Inflammatory macrophage treated with lipopolysaccharide for 1 hour (primary cell): Measurements from ENCODE around the gene ACTN2.

Experiments
- DNase-seq, 2 donors: peaks; one replicate each; pipeline ENCODE4 v3.0.0-alpha.2; 2020 to 2022

Gene ACTN2

GRCh38 chr1:236744533-236744932 lies 58.2 kb downstream of the ACTN2 start:
- DNase-seq: no peak

GRCh38 chr1:236746785-236747184 lies 60.5 kb downstream of the ACTN2 start:
- no peak for DNase-seq

- DNase-seq: no peak
Measured at GRCh38 chr1:236747311-236747985, 61.1 kb downstream of the ACTN2 start.

DNA sequence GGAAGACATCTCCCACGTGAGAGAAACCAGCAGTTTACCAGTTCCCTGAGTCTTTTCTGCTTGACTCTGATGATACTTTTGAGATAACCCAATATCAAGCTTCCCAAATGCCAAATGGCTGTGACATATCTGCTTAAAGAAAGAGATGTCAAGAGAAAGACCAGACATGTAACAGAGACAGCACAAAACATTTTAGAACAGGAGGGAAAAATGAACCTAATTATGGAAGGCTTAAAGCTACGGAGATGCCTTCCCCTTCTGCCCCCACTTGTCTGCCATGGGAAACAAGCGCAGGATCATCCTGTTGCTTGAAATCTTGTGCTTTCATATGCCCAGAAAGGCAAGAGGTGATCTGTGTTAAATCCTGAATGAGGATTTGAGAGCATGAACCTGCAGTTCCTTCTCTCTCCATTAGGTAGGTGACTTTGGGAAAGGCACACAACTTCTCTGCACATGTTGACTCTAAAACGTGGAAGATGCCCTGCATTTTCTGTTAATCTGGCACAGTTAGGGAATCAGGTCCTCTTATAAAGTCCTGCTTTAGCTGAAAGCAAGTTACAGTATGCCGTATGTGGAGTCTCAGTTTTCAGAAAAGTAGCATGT lies 62.1 kb downstream of the ACTN2 start:
- DNase-seq: no peak

DNA sequence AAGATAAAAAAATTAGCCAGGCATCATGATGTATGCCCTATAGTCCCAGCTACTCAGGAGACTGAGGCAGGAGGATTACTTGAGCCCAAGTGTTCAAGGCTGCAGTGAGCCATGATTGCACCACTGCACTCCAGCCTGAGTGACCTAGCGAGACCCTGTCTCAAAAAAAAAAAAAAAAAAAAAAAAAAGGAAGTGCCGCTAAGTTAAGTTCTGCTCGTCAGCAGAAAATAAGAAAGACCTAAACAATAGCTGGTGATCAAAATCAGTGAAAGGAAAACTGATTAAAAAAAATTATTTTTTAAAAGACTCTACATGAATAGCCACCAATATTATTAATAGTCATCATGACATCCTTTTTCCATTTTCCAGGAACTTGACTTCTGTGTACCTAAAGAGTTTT lies 64.6 kb downstream of the ACTN2 start:
- no peak for DNase-seq

- no peak for DNase-seq
Measured at GRCh38 chr1:236751385-236751784, 65.1 kb downstream of the ACTN2 start.

DNA sequence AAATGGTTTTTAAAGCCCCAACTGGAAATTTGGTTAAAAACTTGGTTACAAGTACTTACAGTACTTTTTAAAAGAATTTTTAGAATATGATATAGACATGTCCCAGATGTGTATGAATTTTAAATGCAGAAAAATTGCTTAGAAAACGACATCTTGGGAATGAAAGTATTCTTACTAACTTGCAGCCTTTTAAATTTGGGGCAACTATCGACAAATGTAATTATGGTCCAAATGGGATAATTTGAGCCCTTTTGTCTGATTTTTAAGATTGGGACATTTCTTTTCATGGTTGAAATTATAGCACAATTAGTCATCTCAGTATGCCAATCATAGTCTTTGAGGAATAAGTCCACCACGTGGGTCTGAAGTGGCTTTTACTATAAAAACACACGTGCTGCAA lies 65.6 kb downstream of the ACTN2 start:
- DNase-seq: no peak

DNA sequence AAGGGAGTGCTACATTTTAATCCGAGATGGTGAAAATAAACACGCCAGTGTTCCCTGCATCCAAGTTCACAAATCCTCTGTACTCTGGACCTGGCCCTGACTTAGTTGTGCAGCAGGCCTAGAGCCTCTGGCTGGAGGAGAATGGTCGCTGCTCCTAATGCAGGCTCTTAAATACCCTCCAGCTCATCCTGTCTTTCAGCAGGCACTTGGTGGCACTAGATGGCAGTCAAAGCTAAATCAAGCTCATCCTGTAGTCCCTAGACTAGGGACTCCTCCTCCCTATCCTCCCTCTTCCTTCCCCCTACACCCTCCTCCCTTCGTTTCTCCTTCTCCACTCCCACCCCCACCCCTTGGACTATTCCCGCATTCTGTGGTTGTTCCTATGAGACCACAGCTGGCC lies 67.2 kb downstream of the ACTN2 start:
- peak in 1 of 2 donors; percentile 6 for DNase-seq

- no peak for DNase-seq
Measured at GRCh38 chr1:236753964-236754363, 67.7 kb downstream of the ACTN2 start.

DNA sequence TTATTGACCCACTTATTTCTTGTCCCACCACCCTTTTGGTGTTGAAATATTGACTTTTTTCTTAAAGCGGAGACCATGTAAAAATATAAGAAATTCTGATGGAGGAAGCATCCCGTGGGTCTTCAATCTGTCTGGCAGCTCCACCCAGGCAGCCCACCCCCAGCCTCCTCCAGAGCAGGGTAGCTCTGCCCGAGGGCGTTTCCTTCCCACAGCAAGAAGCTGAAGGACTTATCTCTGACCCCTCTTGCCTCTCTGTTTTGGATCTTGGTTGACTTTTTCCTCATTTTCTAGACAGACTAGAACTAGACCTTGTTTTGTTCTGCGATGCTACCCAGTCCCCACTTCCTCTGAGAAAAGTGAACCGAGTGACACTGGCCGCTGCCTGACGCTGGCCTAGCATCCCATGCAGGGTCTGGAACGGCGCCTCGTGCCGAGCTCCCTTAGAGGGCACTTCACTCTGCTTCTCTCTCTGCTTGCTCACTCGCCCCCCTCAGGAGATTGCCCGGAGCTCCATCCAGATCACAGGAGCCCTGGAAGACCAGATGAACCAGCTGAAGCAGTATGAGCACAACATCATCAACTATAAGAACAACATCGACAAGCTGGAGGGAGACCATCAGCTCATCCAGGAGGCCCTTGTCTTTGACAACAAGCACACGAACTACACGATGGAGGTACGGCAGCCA lies 68.4 kb downstream of the ACTN2 start:
- DNase-seq: no peak

DNA sequence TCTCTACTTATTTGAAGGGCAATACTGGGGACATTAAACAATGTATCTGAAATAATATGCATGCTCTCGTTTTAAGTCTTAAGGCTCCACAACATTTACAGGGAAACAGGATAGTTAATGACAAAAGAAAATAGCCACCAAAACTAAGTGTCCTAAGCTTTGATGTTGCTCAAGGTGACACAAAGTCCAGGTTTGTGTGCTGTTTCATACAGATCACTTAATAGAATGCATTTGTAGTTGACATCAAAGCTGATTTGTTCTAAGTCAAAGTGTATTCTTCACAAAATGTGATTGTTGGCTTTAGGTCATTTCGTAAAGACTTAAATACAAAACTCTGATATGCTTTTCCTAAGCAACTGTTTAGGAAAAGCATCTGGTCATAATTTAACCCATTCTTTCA lies 71.3 kb downstream of the ACTN2 start:
- no peak for DNase-seq

DNA sequence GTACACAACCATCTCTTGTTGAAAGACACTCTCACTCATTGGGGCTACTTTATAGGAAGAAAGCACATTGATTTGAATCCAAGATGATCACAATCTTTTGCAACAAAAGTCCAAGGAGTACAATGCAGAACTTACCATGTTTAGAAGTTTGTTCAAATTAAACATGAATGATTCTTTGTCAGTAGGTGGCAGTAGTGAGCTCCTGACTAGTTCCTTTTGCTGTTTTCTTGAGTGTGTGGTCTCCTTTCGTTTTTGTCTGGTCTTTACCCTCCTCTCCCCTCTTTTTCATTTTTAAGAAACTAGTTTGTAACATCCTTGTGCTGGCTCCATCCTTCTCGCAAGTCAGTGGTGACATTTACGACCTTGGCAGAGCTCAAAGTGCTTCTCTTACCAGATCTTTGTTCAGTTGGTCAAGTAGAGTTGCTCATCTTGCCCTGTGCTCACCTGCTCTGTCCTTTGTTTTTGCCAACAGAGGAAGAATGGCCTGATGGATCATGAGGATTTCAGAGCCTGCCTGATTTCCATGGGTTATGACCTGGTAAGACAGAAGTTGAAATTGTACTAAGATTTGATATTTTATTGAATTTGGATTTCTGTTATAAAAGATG lies 73.1 kb downstream of the ACTN2 start:
- peak; percentile 25 to 86 for DNase-seq

DNA sequence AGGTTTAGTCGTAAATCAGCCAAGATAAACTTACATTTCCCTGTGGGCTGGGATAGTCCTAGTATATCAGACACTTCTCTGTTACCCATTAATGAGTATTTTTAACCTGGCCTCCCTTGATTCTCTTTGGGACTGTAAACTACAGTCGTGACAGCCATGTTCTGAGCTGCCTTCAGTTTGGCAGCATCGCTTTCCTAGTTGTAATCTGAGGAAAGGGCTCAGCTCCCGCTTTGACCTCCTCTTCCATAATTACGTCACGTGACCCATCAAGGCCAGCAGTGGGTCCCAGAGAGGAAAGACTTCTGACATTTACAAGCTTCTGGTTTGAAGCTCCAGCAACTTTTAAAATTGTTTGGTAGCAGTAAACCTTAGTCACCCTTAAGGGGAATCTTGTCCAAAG lies 74.2 kb downstream of the ACTN2 start:
- DNase-seq: no peak

- no peak for DNase-seq
Measured at GRCh38 chr1:236760986-236761385, 74.7 kb downstream of the ACTN2 start.

- no peak for DNase-seq
Measured at GRCh38 chr1:236761397-236762132, 75.3 kb downstream of the ACTN2 start.

DNA sequence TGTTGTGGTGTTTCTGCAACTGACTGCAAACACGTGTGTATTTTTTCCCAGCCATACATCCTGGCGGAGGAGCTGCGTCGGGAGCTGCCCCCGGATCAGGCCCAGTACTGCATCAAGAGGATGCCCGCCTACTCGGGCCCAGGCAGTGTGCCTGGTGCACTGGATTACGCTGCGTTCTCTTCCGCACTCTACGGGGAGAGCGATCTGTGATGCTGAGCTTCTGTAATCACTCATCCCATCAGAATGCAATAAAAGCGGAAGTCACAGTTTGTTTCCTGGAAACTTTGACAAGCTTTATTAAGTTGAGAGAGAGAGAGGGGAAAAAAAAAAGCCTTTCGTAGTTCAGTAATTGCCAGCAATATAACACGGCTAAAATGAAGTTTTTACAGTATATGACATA lies 76.1 kb downstream of the ACTN2 start:
- peak; percentile 30 to 31 for DNase-seq

- no peak for DNase-seq
Measured at GRCh38 chr1:236765831-236766230, 79.5 kb downstream of the ACTN2 start.

DNA sequence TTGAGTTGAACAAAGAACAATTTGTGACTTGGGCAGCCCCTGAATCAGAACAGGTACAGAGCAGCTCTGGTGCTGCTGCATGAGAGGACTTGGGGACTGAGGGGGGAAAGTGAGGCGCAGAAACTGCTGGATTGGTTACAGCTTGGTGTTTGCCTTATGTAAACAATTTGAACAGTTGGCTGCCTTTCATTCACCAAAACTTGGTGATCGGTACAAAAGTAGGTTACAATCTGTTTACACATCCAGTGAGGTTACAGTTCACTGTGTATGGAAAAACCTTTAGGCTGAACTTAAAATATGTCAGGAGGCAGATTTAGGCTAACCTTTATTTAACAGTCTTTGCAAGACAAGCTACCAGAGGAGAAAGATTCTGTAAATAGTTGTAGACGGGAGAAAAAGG lies 80.2 kb downstream of the ACTN2 start:
- DNase-seq: no peak

- no peak for DNase-seq
Measured at GRCh38 chr1:236767276-236767675, 81.0 kb downstream of the ACTN2 start.

DNA sequence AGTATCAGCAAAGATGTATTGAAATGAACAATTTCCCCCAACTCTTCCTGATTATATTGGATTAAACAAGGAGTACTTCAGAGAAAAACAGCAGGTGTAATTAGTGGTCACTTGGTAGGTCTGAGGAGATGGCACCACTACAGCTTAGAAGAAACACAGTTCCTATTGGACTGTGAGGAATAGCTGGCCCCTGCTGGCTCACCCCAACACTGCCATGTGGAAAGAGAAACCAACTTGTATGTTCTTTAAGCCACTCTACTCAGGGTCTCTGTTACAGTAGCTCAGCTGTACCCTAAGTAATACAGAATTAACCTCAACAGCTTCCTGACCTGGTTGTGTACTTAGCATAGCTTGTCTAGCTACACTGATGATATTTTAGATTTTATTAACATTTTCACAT lies 82.3 kb downstream of the ACTN2 start:
- DNase-seq: no peak

GRCh38 chr1:236773919-236774318 lies 87.6 kb downstream of the ACTN2 start:
- DNase-seq: no peak

GRCh38 chr1:236774926-236775325 lies 88.6 kb downstream of the ACTN2 start:
- DNase-seq: no peak

- DNase-seq: no peak
Measured at GRCh38 chr1:236779312-236779711, 93.0 kb downstream of the ACTN2 start.
